Thoracic aorta (tissue), 2 donors: ENCODE data around the gene RBM42. TPM values are rescaled to one million over a fixed set of nuclear protein-coding genes. Genes with fewer than 3 reads are reported as not detected.

Source experiments
- ATAC-seq: fragments of 150-250 bp; one replicate; pipeline ENCODE4 v1.8.0; 2017; ENCODE audit warnings: low read depth; ENCODE audit not compliant: insufficient number of reproducible peaks, low FRiP score
- DNase-seq: peaks from one replicate; pipeline ENCODE4 v3.0.0-alpha.2; 2020; ENCODE audit warnings: low spot score
- H3K27ac ChIP-seq, 2 donors: fragments of 200-600 bp; sonication (generic); 1 replicate in 1 of 2; 2 replicates in 1 of 2; pipeline ENCODE4 v1.5.1; 2016; ENCODE audit warnings: mild to moderate bottlenecking in 2 of 2, moderate library complexity in 2 of 2
- H3K27me3 ChIP-seq: fragments of 200-600 bp; sonication (generic); replicated peaks from 2 replicates; pipeline ENCODE4 v1.6.0; 2016; ENCODE audit warnings: mild to moderate bottlenecking; ENCODE audit not compliant: insufficient read depth
- H3K36me3 ChIP-seq: fragments of 200-600 bp; sonication (generic); one replicate; pipeline ENCODE4 v1.5.1; 2016
- H3K4me1 ChIP-seq, 2 donors: fragments of 200-600 bp; sonication (generic); 1 replicate in 1 of 2; 2 replicates in 1 of 2; pipeline versions ENCODE4 v1.5.1 to v1.6.0; 2016; ENCODE audit warnings: low read depth in 2 of 2, mild to moderate bottlenecking in 1 of 2; ENCODE audit not compliant: control insufficient read depth in 1 of 2
- H3K4me3 ChIP-seq: fragments of 200-600 bp; sonication (generic); 2 replicates; pipeline ENCODE4 v1.5.1; 2016; ENCODE audit warnings: mild to moderate bottlenecking
- H3K9me3 ChIP-seq: fragments of 200-600 bp; sonication (generic); 2 replicates; pipeline ENCODE4 v1.5.1; 2016
- CTCF ChIP-seq: fragments of 200-600 bp; sonication (generic); IDR thresholded peaks from one replicate; pipeline ENCODE4 v1.5.1; 2019; ENCODE audit warnings: antibody characterized with exemption
- total RNA-seq, 2 donors: library from RNA; depleted of rRNA; stranded (reverse); fragments of >200 nt; gene quantifications; one replicate each; pipeline versions ENCODE4 v1.1.0 to v1.2.3, GENCODE V29; 2016

Gene RBM42
- total RNA-seq, 2 donors from 2014 or later = 47.2 to 53.8 TPM

DNA sequence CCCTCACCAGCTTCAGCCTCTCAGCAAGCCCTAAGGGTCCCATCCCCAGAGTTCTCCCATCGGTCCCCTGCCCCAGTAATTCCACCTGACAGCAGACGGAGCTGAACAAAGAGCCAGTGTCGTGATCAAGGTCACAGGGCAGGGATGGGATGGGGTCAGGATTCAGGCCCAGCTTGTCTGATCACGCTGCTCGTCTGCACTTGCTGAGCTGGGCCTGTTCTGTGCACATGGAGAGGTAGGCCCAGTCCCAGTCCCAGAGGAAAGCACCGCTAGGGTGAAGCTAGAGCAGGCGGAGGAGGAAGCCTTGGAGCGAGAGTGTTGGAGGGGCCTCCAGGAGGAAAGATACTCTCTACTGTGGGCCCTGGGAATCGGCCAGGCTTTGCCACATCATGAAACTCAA, 7.1 kb upstream of the RBM42 start:
- Histone ChIP-seq H3K4me1 (no peaks in the 10 kb centered on the region), H3K36me3 (no peaks in the 10 kb centered on the region), H3K27me3 (no peaks in the 10 kb centered on the region), H3K27ac (no peak overlapping the region), H3K4me3 (no peak overlapping the region), H3K9me3 (no peaks in the 10 kb centered on the region)
- no peak for TF ChIP-seq CTCF
- ATAC-seq (no peak), DNase-seq (no peak)

- no peak for ATAC-seq
- H3K36me3 ChIP-seq = no peaks in the 10 kb centered on the region
- H3K27ac ChIP-seq = no peak overlapping the region
- no peaks in the 10 kb centered on the region for H3K27me3 ChIP-seq
- no peak for DNase-seq
- H3K9me3 ChIP-seq = no peaks in the 10 kb centered on the region
- no peaks in the 10 kb centered on the region for H3K4me1 ChIP-seq
- no peak overlapping the region for H3K4me3 ChIP-seq
- no peak for TF ChIP-seq CTCF
These were observed 6.1 kb upstream of the RBM42 start for GRCh38 chr19:35622750-35623149.

GRCh38 chr19:35623327-35624010, 5.4 kb upstream of the RBM42 start:
- Histone ChIP-seq H3K4me1 (peaks cover 3 to 6% of the 10 kb centered on the region in 2 donors), H3K4me3 (no peak overlapping the region), H3K36me3 (no peaks in the 10 kb centered on the region), H3K9me3 (no peaks in the 10 kb centered on the region), H3K27me3 (no peaks in the 10 kb centered on the region), H3K27ac (no peak overlapping the region)
- TF ChIP-seq CTCF = no peak
- ATAC-seq (no peak), DNase-seq (no peak)

DNA sequence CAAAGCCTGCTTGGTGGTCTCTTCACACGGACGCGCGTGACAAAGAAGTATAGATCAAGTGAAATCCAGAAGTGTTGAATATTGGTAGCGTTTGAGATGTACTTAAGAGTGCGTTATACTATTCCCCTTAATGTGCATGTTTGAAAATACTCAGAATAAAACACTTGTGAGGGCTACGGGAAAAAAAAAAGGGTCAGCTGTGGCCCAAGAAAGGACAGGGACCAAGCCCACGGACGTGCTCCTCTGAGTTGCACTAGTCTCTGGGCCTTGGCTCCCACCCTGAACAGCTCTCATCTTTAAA, 622 bp upstream of the RBM42 start:
- TF ChIP-seq CTCF = no peak
- H3K36me3 ChIP-seq = peaks cover 17% of the 10 kb centered on the region
- no peak for DNase-seq
- no peak for ATAC-seq
- no peaks in the 10 kb centered on the region for H3K27me3 ChIP-seq
- H3K9me3 ChIP-seq = no peaks in the 10 kb centered on the region
- peaks cover 11 to 17% of the 10 kb centered on the region in 2 donors for H3K4me1 ChIP-seq
- H3K27ac ChIP-seq = peak overlapping the region; percentile 78 to 91
- H3K4me3 ChIP-seq = peak overlapping the region; percentile 92

DNA sequence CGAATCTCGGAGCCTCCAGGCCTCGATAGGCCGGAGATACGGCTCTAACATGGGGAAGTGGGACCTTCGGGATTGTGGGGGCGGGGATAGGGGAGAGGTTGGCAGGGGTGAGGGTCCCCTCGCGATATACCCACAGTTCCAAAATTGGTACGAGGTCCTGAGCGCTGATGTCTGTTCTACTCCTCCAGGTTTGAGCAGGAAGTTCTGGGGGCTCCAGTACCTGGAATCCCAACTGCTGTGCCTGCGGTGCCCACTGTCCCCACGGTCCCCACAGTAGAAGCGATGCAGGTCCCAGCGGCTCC, 447 bp downstream of the RBM42 start:
- no peak for ATAC-seq

More for the DNA sequence above, 447 bp downstream of the RBM42 start:
- DNase-seq = no peak
- Histone ChIP-seq H3K9me3 (no peaks in the 10 kb centered on the region), H3K4me3 (peak overlapping the region; percentile 92), H3K27ac (peak overlapping the region; percentile 78 to 91), H3K4me1 (peaks cover 11 to 17% of the 10 kb centered on the region in 2 donors), H3K27me3 (no peaks in the 10 kb centered on the region), H3K36me3 (peaks cover 28% of the 10 kb centered on the region)
- TF ChIP-seq CTCF = no peak
